ENCODE data around the gene C5AR2.
A peak's percentile ranks its signal among the peaks of the same experiment; 100 is the strongest.
"Not testable (repeated sequence)": the region's sequence is repeated elsewhere in the genome, so short reads cannot be mapped to it uniquely, and the experiment has no call there.

C5AR2 gene

GRCh38 chr19:47323872-47324271 is 8.1 kb upstream of the C5AR2 start:
- no peak for DNase-seq

GRCh38 chr19:47324502-47324901 is 7.5 kb upstream of the C5AR2 start:
- DNase-seq: no peak

- no peak for DNase-seq
Observed at GRCh38 chr19:47330466-47330869, 1.5 kb upstream of the C5AR2 start.

GRCh38 chr19:47331490-47331889 is 485 bp upstream of the C5AR2 start:
- no peak for DNase-seq

DNA sequence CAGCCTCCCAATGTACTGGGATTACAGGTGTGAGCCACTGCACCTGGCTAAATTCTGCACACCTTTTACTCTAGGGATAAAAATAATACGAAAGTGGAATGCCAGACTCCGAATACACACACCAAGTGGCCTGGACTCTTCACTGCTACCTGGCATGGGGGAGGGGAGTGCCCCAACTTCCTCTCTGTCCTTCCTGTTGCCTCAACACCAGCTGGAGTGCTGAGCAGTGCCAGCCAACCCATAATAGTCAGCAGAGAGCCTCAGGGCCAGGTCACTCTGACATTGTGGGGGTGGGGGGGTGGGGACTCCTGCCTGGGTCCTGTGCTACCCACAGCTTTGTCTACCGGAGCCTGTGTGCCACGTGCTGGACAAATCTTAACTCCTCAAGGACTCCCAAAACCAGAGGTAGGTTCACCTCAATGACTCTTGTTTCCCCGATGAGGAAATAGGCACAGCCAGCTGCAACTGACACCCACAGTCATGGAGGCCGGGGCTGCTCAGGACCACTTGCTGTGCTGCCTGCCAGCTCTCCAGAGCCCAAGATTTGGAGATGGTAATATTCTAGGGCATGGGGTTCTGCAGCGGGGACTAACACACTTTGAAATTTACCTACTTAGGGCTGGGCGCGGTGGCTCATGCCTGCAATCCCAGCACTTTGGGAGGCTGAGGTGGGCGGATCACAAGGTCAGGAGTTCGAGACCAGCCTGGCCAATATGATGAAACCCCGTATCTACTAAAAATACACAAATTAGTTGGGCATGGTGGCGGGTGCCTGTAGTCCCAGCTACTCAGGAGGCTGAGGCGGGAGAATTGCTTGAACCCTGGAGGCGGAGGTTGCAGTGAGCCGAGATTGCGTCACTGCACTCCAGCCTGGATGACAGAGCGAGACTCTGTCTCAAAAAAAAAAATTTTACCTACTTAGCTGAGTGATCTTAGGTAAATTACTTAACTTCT is 5.1 kb downstream of the C5AR2 start:
- DNase-seq: not testable (repeated sequence)

DNA sequence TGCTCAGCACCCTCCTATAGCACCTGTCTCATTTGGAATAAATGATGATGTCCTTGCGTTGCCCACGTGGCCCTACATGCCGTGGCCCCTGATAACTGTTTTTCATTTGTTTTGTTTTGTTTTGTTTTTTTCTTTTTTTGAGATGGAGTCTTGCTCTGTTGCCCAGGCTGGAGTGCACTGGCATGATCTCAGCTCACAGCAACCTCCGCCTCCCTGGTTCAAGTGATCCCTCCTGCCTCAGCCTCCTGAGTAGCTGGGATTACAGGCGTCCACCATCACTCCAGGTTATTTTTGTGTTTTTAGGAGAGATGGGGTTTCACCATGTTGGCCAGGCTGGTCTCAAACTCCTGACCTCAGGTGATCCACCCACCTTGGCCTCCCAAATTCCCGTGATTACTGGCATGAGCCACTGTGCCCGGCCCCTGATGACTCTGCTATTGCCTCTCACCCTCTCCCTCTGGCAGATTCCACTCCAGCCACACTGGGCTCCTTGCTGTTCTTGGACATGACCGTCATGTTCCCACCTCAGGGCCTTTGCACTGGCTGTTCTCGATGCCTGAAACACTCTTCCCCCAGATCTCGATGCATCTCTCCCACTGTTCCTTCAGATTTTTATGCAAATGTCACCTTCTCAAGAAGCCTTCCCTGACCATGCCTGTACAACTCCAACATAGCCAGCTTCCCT is 7.4 kb downstream of the C5AR2 start:
- DNase-seq: no peak

DNA sequence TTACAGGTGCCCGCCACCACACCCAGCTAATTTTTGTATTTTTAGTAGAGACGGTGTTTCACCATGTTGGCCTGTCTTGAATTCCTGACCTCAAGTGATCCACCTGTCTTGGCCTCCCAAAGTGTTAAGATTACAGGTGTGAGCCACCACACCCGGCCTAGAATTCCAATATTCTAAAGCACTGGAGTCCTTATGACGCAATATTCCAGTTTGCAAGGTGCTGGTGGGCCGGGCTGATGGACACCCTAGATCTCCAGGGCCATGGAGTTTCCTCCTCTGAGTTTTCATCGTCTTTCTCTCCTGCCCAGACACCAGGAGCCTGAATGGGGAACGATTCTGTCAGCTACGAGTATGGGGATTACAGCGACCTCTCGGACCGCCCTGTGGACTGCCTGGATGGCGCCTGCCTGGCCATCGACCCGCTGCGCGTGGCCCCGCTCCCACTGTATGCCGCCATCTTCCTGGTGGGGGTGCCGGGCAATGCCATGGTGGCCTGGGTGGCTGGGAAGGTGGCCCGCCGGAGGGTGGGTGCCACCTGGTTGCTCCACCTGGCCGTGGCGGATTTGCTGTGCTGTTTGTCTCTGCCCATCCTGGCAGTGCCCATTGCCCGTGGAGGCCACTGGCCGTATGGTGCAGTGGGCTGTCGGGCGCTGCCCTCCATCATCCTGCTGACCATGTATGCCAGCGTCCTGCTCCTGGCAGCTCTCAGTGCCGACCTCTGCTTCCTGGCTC is 8.7 kb downstream of the C5AR2 start:
- DNase-seq: no peak

DNA sequence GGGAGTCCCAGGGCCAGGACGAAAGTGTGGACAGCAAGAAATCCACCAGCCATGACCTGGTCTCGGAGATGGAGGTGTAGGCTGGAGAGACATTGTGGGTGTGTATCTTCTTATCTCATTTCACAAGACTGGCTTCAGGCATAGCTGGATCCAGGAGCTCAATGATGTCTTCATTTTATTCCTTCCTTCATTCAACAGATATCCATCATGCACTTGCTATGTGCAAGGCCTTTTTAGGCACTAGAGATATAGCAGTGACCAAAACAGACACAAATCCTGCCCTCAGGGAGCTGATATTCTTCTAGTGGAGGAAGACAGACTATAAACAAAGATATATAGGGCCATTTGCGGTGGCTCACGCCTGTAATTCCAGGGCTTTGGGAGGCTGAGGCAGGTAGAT is 9.8 kb downstream of the C5AR2 start:
- no peak for DNase-seq

GRCh38 chr19:47343194-47343802 is 11.3 kb downstream of the C5AR2 start:
- no peak for DNase-seq

GRCh38 chr19:47344425-47344824 is 12.4 kb downstream of the C5AR2 start:
- no peak for DNase-seq

DNA sequence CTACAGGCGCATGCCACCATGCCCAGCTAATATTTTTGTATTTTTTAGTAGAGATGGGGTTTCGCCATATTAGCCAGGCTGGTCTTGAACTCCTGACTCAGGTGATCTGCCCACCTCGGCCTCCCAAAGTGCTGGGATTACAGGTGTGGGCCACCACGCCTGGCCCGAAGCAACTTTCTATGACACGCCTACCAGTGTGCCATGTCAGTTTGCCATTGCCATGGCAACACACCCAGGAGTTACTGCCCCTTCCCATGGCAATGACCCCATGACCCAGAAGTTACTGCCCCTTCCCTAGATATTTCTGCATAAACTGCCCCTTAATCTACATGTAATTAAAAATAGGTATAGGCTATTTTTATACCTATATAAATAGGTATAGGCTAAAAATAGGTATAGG is 14.0 kb downstream of the C5AR2 start:
- not testable (repeated sequence) for DNase-seq

DNA sequence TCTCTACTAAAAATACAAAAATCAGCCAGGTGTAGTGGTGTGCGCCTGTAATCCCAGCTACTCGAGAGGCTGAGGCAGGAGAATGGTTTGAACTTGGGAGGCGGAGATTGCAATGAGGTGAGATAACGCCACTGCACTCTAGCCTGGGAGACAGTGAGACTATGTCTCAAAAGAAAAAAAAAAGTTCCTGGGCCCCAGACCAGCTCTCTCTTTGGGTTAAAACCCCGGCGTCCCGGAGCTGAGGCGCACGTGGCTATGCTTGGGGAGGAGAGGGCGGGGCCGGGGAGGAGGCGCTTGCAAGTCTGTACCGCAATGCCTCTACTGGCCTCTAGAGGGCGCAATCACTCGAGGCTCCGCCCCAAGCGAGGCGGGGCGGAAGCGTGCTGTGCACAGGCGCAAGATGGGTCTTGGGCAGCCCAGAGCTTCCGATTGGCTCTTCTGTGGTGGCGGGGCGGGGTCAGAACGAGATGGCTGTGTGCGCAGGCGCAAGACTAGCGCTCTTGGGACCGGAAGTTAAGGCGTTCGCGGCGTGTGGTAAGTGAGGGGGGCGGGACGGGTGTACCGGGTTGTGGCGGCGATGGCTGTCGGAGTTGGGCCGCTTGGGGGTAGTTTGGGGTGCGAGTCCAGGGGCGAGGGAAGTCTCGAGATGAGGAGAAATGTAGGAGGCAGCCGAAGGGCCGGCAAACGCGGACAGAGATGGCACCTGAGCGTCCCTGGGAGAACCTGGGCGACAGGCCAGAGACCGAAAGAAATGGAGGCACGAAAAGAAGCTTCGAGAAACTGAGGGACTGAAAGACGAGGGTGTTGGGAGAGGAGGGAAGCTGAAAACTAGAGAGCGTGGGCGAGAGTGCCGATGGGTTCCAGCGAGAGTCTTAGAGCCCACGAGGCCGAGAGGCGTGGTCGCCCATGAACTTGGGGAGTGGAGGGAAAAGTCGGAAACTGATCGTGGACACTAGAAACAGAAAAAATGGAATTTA is 17.1 kb downstream of the C5AR2 start, which contains the start of gene DHX34:
Gene DHX34 (plus strand): TSS at position 497 of the 977 bp plus-strand sequence. CDS start 3,716 bp downstream, outside the sequence.
- DNase-seq: peak; percentile 88

- no peak for DNase-seq
Observed at GRCh38 chr19:47350630-47351029, 18.7 kb downstream of the C5AR2 start.

GRCh38 chr19:47351548-47351947 is 19.6 kb downstream of the C5AR2 start:
- DNase-seq: no peak

- no peak for DNase-seq
Observed at GRCh38 chr19:47352095-47352494, 20.1 kb downstream of the C5AR2 start.

GRCh38 chr19:47353307-47353712 is 21.3 kb downstream of the C5AR2 start:
- no peak for DNase-seq

GRCh38 chr19:47356900-47357299 is 24.9 kb downstream of the C5AR2 start:
- no peak for DNase-seq

- no peak for DNase-seq
Observed at GRCh38 chr19:47357788-47358680, 26.1 kb downstream of the C5AR2 start.

- DNase-seq: no peak
Observed at GRCh38 chr19:47358936-47359335, 27.0 kb downstream of the C5AR2 start.

GRCh38 chr19:47362321-47362720 is 30.3 kb downstream of the C5AR2 start:
- no peak for DNase-seq
